ENCODE results near the gene TNFRSF1B. TPM values are rescaled to one million over a fixed set of nuclear protein-coding genes. Genes with fewer than 3 reads are reported as not detected.

The TNFRSF1B gene
- total and polyA plus RNA-seq, 9 of the 15 experiments (the other 6 are each of a cell fraction or from before 2014, with no cell fraction given) = 8.8 to 91.3 (median 36.0) TPM

DNA sequence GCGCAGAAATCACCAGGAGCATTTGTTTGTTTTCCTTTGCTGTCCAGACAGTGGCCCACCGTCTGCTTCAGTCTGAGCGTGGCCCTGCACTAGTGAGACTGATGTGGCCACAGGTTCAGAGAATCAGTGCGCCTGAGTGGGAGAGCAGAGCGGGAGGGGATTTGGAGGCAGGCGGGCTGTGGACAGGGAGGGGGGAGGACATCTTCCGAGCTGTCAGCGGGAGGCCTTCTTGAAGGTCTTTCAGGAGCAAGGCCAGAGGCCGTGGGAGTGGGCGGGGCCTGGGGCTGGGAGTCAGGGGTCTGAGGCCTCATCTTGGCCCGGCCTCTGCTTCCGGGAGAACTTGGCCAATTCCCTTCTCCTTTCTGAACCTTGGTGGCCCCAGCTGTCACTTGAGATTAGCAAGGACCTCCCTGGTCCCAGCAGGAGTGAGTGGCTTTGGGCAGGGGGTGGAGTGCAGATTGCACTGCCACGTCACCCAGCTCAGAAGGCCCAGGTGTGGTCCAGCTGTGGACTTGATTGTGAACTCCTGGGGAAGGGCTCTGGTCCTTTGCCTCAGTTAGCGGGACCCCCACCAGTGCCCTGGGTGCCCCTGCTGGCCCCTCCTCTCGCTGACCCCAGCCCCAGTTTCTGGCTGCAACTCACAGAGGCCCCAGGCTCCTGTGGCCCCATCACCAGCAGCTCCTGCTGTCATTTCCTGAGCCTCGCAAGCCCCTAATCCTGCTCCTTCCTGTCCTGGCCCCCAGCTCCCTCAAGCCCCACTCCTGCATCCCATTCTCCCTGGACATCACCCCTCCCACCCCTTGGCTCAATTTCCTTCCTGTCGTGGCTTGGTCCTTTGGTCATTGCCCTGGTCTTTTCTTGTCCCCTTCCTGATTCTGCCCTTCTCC lies 8.4 kb downstream of the TNFRSF1B start (continued):
- no peak for TF ChIP-seq HNRNPUL1 (IDR thresholded peaks at IDR 0.05; ENCODE audit: low read length)
- TF ChIP-seq MTF1 (CRISPR knock-in tag; IDR thresholded peaks at IDR 0.05; ENCODE audit: borderline replicate concordance) = no peak
- TF ChIP-seq, protein P1, sequence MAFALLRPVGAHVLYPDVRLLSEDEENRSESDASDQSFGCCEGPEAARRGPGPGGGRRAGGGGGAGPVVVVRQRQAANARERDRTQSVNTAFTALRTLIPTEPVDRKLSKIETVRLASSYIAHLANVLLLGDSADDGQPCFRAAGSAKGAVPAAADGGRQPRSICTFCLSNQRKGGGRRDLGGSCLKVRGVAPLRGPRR (CRISPR knock-in tag; IDR thresholded peaks at IDR 0.05) = no peak
- TF ChIP-seq PTBP1 (IDR thresholded peaks at IDR 0.05; ENCODE audit: low read depth, low read length) = 0 out of 2 replicates have a peak, but pooled peaks have one; percentile 9
- peak; percentile 55; the same call in 1 of the 2 replicates for TF ChIP-seq NBN (IDR thresholded peaks at IDR 0.05; ENCODE audit: low read depth)
- TF ChIP-seq NCOA1 (IDR thresholded peaks at IDR 0.05; ENCODE audit: low read depth) = peak; percentile 78; the same call in 1 of the 2 replicates
- no peak for TF ChIP-seq ZFPM2 (CRISPR knock-in tag; IDR thresholded peaks at IDR 0.05)
- no peak for TF ChIP-seq ZNF583 (CRISPR knock-in tag; IDR thresholded peaks at IDR 0.05)
- TF ChIP-seq MXI1 (IDR thresholded peaks at IDR 0.05; ENCODE audit: low read depth, low read length) = no peak
- no peak for TF ChIP-seq POLR2H (tag; IDR thresholded peaks at IDR 0.05; ENCODE audit: low read depth)
- no peak for TF ChIP-seq CBX2 (IDR thresholded peaks at IDR 0.05; ENCODE audit: insufficient read depth, low read length, poor library complexity, severe bottlenecking)
- no peak for TF ChIP-seq ZNF121 (CRISPR knock-in tag; conservative IDR thresholded peaks at IDR 0.05)
- TF ChIP-seq, protein P2, sequence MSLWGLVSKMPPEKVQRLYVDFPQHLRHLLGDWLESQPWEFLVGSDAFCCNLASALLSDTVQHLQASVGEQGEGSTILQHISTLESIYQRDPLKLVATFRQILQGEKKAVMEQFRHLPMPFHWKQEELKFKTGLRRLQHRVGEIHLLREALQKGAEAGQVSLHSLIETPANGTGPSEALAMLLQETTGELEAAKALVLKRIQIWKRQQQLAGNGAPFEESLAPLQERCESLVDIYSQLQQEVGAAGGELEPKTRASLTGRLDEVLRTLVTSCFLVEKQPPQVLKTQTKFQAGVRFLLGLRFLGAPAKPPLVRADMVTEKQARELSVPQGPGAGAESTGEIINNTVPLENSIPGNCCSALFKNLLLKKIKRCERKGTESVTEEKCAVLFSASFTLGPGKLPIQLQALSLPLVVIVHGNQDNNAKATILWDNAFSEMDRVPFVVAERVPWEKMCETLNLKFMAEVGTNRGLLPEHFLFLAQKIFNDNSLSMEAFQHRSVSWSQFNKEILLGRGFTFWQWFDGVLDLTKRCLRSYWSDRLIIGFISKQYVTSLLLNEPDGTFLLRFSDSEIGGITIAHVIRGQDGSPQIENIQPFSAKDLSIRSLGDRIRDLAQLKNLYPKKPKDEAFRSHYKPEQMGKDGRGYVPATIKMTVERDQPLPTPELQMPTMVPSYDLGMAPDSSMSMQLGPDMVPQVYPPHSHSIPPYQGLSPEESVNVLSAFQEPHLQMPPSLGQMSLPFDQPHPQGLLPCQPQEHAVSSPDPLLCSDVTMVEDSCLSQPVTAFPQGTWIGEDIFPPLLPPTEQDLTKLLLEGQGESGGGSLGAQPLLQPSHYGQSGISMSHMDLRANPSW (CRISPR knock-in tag; IDR thresholded peaks at IDR 0.05) = no peak
- no peak for TF ChIP-seq BRD9 (IDR thresholded peaks at IDR 0.05; ENCODE audit: low read depth, partially characterized antibody)
- TF ChIP-seq, protein P3, sequence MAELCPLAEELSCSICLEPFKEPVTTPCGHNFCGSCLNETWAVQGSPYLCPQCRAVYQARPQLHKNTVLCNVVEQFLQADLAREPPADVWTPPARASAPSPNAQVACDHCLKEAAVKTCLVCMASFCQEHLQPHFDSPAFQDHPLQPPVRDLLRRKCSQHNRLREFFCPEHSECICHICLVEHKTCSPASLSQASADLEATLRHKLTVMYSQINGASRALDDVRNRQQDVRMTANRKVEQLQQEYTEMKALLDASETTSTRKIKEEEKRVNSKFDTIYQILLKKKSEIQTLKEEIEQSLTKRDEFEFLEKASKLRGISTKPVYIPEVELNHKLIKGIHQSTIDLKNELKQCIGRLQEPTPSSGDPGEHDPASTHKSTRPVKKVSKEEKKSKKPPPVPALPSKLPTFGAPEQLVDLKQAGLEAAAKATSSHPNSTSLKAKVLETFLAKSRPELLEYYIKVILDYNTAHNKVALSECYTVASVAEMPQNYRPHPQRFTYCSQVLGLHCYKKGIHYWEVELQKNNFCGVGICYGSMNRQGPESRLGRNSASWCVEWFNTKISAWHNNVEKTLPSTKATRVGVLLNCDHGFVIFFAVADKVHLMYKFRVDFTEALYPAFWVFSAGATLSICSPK (IDR thresholded peaks at IDR 0.05; ENCODE audit: borderline replicate concordance) = no peak
- TF ChIP-seq, protein P4, sequence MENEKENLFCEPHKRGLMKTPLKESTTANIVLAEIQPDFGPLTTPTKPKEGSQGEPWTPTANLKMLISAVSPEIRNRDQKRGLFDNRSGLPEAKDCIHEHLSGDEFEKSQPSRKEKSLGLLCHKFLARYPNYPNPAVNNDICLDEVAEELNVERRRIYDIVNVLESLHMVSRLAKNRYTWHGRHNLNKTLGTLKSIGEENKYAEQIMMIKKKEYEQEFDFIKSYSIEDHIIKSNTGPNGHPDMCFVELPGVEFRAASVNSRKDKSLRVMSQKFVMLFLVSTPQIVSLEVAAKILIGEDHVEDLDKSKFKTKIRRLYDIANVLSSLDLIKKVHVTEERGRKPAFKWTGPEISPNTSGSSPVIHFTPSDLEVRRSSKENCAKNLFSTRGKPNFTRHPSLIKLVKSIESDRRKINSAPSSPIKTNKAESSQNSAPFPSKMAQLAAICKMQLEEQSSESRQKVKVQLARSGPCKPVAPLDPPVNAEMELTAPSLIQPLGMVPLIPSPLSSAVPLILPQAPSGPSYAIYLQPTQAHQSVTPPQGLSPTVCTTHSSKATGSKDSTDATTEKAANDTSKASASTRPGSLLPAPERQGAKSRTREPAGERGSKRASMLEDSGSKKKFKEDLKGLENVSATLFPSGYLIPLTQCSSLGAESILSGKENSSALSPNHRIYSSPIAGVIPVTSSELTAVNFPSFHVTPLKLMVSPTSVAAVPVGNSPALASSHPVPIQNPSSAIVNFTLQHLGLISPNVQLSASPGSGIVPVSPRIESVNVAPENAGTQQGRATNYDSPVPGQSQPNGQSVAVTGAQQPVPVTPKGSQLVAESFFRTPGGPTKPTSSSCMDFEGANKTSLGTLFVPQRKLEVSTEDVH (IDR thresholded peaks at IDR 0.05; ENCODE audit: low read depth, partially characterized antibody) = peak; percentile 26
- TF ChIP-seq CBX8 (IDR thresholded peaks at IDR 0.05; ENCODE audit: borderline replicate concordance, extremely low read depth, low read depth, low read length, poor library complexity, severe bottlenecking) = no peak
- TF ChIP-seq ZNF232 (CRISPR knock-in tag; IDR thresholded peaks at IDR 0.05) = no peak
